ENCODE measurements around the gene DCAF6.

The DCAF6 gene

GRCh38 chr1:168086438-168086837 is 150.0 kb downstream of the DCAF6 start:
- DNase-seq (ENCODE audit: low read depth in 2 of 2) = no peak

- no peak for DNase-seq (ENCODE audit: low read depth in 2 of 2)
These were observed 151.2 kb downstream of the DCAF6 start for GRCh38 chr1:168087696-168088095.

GRCh38 chr1:168088511-168089325 is 152.2 kb downstream of the DCAF6 start:
- no peak for DNase-seq (ENCODE audit: low read depth in 2 of 2)

- no peak for DNase-seq (ENCODE audit: low read depth in 2 of 2)
These were observed 153.0 kb downstream of the DCAF6 start for GRCh38 chr1:168089326-168089978.

GRCh38 chr1:168089979-168090337 is 153.5 kb downstream of the DCAF6 start:
- no peak for DNase-seq (ENCODE audit: low read depth in 2 of 2)

- DNase-seq (ENCODE audit: low read depth in 2 of 2) = no peak
These were observed 153.9 kb downstream of the DCAF6 start for GRCh38 chr1:168090395-168090794.

- DNase-seq (ENCODE audit: low read depth in 2 of 2) = no peak
These were observed 154.6 kb downstream of the DCAF6 start for GRCh38 chr1:168091063-168091462.

GRCh38 chr1:168091720-168092550 is 155.5 kb downstream of the DCAF6 start:
- DNase-seq (ENCODE audit: low read depth in 2 of 2) = no peak

GRCh38 chr1:168092566-168093355 is 156.3 kb downstream of the DCAF6 start:
- no peak for DNase-seq (ENCODE audit: low read depth in 2 of 2)

GRCh38 chr1:168093616-168094015 is 157.1 kb downstream of the DCAF6 start:
- no peak for DNase-seq (ENCODE audit: low read depth in 2 of 2)

- DNase-seq (ENCODE audit: low read depth in 2 of 2) = no peak
These were observed 159.0 kb downstream of the DCAF6 start for GRCh38 chr1:168095476-168095875.

- DNase-seq (ENCODE audit: low read depth in 2 of 2) = no peak
These were observed 160.0 kb downstream of the DCAF6 start for GRCh38 chr1:168096296-168097165.

- no peak for DNase-seq (ENCODE audit: low read depth in 2 of 2)
These were observed 161.5 kb downstream of the DCAF6 start for GRCh38 chr1:168097921-168098528.

GRCh38 chr1:168098534-168099320 is 162.2 kb downstream of the DCAF6 start:
- DNase-seq (ENCODE audit: low read depth in 2 of 2) = no peak

- no peak for DNase-seq (ENCODE audit: low read depth in 2 of 2)
These were observed 162.9 kb downstream of the DCAF6 start for GRCh38 chr1:168099337-168099801.

GRCh38 chr1:168100315-168101002 is 164.0 kb downstream of the DCAF6 start:
- DNase-seq (ENCODE audit: low read depth in 2 of 2) = no peak

GRCh38 chr1:168101336-168101735 is 164.9 kb downstream of the DCAF6 start:
- no peak for DNase-seq (ENCODE audit: low read depth in 2 of 2)

GRCh38 chr1:168102487-168102886 is 166.0 kb downstream of the DCAF6 start:
- DNase-seq (ENCODE audit: low read depth in 2 of 2) = no peak

GRCh38 chr1:168104535-168104934 is 168.1 kb downstream of the DCAF6 start:
- DNase-seq (ENCODE audit: low read depth in 2 of 2) = no peak

Data from stimulated activated CD4-positive, alpha-beta T cell treated with anti-CD3 and anti-CD28 coated beads, Interleukin-15, amount 100 ng/mL, for 48 hours (primary cell).